MV-4-11 (cell line): ENCODE results near the gene SLC25A44.
"Not testable (repeated sequence)": the region's sequence is repeated elsewhere in the genome, so short reads cannot be mapped to it uniquely, and the experiment has no call there.

Source experiments
- DNase-seq: peaks from one replicate; lab custom pipeline; 2025; lab: John Stamatoyannopoulos, UW

The SLC25A44 gene

DNA sequence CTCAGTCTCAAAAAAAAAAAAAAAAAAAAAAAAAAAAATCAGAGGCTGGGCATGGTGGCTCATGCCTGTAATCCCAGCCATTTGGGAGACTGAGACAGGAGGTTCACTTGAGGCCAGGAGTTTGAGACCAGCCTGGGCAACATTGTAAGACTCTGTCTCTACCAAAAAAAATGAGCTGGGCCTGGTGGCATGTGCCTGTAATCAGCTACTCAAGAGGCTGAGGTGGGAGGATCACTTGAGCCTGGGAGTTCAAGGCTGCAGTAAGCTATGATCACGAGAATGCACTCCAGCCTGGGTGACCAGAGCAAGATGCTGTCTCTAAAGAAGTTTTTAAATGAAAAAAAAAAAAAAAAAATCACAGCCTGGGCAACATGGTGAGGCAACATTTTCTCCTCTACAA is 30.2 kb upstream of the SLC25A44 start:
- DNase-seq = no peak

DNA sequence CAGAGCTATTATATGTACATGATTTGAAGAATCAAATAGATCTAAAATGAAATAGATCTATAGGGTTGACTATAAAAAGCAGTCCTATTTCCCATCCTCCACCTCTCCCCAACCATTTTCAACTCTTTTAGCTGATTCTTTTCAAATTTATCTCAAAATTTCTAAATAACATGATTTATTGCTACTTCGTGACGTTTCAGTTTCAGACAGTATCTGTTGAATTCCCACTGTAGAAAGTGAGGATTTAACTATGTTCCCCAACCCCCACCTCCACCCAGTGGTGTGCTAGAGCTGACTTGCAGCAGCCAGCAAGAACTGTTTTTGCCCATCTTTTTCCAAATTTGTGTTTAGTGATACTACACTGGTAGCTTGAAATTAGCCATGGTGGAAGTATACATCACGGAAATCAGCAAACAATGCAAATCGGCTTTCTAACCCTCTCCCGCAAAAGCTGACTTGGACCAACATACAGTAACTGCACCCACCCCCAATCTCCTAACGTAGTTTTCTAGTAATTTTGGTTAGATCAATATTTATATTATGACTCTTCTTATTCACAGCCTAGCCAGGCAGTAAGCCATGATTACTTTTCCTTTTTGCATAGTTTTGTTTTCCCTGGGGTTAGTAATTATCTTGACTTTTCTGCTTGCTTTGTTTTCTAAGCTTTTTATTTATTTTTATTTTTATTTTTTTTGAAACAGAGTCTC is 29.6 kb upstream of the SLC25A44 start:
- no peak for DNase-seq

GRCh38 chr1:156165083-156165482 is 28.8 kb upstream of the SLC25A44 start:
- no peak for DNase-seq

DNA sequence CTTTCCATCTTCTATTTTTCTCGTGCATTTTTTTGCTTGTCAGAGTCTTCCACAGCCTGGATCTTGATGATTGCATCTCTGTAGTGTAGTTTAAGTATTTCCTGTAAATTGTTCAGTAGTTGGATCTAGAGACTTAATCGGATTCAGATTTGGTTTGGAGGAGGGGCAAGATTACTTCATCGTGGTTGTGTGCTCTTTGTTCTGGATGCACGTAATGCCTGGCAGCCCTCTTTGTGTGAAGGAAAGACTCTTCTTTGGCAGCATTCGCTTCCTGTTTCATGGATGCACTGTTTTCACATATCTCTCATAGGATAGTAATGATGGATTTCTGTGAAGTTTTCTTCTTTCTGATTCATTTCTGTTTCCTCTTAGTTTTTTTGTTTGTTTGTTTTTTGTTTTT is 26.4 kb upstream of the SLC25A44 start:
- DNase-seq = no peak

GRCh38 chr1:156172696-156173470 is 21.0 kb upstream of the SLC25A44 start:
- DNase-seq = no peak

DNA sequence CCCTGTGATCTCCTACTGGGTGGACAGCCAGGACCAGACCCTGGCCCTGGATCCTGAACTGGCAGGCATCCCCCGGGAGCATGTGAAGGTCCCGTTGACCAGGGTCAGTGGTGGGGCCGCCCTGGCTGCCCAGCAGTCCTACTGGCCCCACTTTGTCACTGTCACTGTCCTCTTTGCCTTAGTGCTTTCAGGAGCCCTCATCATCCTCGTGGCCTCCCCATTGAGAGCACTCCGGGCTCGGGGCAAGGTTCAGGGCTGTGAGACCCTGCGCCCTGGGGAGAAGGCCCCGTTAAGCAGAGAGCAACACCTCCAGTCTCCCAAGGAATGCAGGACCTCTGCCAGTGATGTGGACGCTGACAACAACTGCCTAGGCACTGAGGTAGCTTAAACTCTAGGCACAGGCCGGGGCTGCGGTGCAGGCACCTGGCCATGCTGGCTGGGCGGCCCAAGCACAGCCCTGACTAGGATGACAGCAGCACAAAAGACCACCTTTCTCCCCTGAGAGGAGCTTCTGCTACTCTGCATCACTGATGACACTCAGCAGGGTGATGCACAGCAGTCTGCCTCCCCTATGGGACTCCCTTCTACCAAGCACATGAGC is 17.2 kb upstream of the SLC25A44 start:
- no peak for DNase-seq

DNA sequence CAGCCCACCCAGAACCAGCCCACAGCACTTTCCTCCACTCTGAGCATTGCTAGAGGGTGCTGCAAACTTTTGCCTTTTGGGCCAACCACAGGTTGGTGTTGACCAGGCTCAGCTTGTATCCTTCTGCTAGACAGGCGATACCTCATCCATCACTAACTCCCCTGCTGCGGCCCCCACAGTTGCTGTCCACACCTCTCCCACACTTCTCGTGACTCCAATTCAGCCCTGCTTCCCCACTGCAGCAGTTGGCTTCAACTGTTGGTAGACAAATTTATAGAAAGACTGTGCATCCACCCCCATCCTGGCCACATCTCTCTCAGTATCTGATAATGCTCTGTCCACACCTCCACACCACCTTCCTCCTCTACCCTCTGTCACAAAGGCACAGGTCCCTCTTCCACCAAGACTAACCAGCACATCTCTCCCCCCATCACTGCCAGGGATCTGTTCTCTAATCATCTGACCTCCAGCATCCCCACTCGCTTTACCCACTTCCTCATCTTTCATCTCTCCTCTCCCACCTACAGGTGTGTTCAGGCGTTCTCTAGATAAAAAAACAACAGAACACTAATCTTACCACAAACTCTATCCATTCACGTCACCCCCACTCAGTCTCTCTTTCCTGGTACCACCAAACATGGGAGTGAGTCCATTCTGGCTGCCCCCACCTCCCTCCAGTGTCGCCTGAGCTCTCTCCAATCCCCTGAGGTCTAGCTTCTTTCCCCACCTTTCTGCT is 15.8 kb upstream of the SLC25A44 start:
- no peak for DNase-seq

GRCh38 chr1:156180471-156180870 is 13.4 kb upstream of the SLC25A44 start:
- no peak for DNase-seq

GRCh38 chr1:156181391-156181924 is 12.4 kb upstream of the SLC25A44 start:
- not testable (repeated sequence) for DNase-seq

DNA sequence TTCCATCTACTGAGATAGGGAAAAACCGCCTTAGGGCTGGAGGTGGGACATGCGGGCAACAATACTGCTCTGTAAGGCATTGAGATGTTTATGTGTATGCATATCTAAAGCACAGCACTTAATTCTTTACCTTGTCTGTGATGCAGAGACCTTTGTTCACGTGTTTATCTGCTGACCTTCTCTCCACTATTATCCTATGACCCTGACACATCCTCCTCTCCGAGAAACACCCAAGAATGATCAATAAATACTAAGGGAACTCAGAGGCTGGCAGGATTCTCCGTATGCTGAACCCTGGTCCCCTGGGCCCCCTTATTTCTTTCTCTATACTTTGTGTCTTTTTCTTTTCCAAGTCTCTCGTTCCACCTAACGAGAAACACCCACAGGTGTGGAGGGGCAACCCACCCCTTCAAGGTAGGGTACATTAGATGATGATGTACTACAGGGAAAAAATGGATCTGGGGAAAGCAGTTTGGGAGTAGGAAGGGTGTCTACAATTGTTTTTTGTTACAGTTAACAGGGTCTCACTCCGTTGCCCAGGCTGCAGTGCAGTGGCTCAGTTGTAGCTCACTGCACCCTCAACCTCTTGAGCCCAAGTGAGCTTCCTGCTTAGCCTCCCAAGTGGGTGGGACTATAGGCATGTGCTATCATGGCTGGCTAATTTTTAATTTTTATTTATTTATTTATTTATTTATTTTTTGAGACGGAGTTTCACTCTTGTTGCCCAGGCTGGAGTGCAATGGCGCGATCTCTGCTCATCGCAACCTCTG is 11.7 kb upstream of the SLC25A44 start:
- DNase-seq = not testable (repeated sequence)

- peak; percentile 16 for DNase-seq
Measured at GRCh38 chr1:156186347-156187177, 7.3 kb upstream of the SLC25A44 start.

DNA sequence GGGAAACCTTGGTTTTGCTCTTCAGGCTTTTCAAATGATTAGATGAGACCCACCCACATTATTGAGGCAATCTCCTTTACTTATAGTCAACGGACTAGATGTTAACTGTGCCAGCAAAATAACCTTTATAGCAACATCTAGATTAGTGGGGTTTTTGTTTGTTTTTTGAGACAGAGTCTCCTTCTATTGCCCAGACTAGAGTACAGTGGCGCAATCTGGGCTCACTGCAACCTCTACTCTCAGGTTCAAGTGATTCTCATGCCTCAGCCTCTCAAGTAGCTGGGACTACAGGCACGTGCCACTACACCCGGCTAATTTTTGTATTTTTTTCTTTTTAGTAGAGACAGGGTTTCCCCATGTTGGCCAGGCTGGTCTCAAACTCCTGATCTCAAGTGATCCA is 3.6 kb upstream of the SLC25A44 start:
- DNase-seq = not testable (repeated sequence)

DNA sequence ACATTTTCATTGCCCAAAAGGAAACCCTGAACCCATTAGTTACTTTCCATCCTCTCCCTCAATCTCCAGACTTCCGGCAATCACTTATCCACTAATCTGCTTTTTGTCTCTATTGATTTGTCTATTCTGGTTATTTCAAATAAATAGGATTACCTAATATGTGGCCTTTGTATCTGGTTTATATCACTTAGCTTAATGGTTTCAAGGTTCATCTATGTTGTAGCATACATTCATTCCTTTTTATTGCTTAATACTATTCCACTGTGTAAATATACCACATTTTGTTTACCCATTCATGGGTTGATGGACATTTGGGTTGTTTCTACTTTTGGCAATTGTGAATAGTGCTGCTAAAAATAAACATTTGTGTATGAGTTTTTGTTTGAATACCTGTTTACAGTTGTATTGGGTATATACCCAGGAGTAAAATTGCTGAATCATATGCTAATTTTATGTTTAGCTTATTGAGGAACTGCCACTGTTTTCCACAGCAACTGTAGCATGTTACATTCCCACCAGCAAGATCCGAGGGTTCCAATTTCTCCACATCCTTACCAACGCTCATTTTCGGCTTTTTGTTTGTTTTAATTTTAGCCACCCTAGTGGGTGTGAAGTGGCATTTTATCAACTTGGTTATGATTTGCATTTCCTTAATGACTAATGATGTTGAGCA is 2.5 kb upstream of the SLC25A44 start:
- DNase-seq = no peak

DNA sequence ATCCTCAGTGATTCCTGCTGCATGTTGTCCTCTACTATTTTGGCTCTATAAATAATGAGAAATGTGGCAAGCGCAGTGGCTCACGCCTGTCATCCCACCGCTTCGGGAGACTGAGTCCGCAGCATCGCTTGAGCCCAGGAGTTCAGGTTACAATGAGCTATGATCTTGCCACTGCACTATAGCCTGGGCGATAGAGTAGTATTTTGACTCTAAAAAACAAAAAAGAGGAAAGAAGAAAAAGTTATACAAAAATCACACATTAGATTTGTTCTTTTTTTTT is 756 bp upstream of the SLC25A44 start:
- no peak for DNase-seq

DNA sequence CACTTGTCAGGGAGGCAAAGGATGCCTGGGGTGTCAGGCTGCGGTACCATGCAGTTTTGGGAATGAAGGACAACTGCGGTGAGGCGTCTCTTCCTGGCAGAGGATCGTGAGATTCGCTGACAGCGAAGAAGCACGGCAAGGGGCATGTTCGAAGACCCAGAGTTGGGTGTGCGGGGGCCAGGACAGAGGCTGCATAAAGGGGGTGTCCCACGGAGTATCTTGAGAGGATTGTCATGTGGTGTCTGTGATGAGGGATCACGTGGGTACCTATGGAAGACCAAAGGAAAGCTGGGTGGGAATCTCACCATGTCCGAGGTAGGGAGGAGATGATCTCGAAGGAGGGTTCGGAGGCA is 372 bp downstream of the SLC25A44 start:
- no peak for DNase-seq

GRCh38 chr1:156195853-156196252 is 1.9 kb downstream of the SLC25A44 start:
- DNase-seq = no peak

- DNase-seq = no peak
Measured at GRCh38 chr1:156196445-156196844, 2.5 kb downstream of the SLC25A44 start.

DNA sequence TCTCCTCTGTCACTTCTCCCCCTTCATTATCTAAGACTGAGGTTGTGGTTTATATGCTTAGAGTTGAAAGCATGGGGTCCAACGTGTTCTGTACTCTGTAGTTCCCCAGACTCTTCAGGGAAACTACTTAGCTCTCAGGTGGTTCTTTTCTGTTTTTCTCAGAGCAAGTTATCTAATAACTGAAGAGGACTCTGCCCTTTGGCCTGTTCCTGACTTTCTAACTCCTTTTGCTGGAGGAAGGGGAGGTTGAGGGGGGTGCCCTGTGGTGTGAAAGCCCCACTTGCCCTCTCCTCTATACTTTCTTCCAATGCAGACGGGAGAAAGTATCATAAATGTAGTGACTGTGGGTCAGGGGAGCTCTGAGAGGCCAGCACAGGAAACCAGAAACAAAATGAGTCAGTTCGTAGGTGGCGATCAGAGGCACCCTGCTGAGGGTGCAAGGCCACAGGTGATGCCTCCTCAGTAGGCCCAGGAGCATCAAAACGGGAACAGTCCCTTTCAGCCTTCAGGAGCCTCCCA is 5.0 kb downstream of the SLC25A44 start:
- no peak for DNase-seq

DNA sequence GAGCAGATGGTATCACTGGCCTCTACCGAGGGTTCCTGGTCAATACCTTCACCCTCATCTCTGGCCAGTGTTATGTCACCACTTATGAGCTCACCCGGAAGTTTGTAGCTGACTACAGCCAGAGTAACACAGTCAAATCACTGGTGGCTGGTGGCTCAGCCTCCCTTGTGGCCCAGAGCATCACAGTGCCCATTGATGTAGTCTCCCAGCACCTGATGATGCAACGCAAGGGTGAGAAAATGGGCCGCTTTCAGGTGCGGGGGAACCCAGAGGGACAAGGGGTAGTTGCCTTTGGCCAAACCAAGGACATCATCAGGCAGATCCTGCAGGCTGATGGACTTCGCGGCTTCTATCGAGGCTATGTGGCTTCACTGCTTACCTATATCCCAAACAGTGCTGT is 6.1 kb downstream of the SLC25A44 start:
- no peak for DNase-seq

DNA sequence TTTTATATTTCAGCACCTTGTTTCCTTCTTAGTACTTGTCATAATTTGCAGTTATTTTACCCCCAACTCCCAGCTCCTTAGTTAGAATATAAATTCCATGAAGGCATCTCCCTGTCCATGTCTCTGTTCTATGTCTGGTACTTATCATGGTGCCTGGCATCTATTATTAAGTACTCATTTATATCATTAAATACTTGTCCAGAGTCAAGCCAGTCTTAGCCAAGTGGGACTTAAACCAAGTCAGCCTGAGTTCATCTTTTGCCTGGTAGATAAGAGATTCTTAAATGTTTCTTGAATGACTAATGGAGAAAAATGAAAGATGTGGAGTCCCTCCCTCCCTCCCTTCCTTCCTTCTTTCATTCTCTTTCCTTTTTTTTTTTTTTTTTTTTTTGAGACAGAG is 9.4 kb downstream of the SLC25A44 start:
- no peak for DNase-seq
